GM19023 (cell line): ENCODE results near the gene PIK3R4.

Source experiments
- ATAC-seq: cut with Tn5 transposase; IDR thresholded peaks from one replicate; pipeline ENCODE4 v1.9.1; 2021; ENCODE audit warnings: mild to moderate bottlenecking, moderate library complexity; ENCODE audit not compliant: unreplicated experiment

PIK3R4 gene

GRCh38 chr3:130644628-130645253, 101.9 kb downstream of the PIK3R4 start:
- no peak for ATAC-seq

- no peak for ATAC-seq
These were observed 106.6 kb downstream of the PIK3R4 start for GRCh38 chr3:130640027-130640426.

GRCh38 chr3:130636480-130637234, 110.0 kb downstream of the PIK3R4 start:
- no peak for ATAC-seq

GRCh38 chr3:130635978-130636377, 110.7 kb downstream of the PIK3R4 start:
- no peak for ATAC-seq

- ATAC-seq = no peak
These were observed 111.3 kb downstream of the PIK3R4 start for GRCh38 chr3:130635285-130635684.
